ENCODE data around the gene RAB1B.
A peak's percentile ranks its signal among the peaks of the same experiment; 100 is the strongest.
"Not testable (repeated sequence)": the region's sequence is repeated elsewhere in the genome, so short reads cannot be mapped to it uniquely, and the experiment has no call there.

RAB1B gene

GRCh38 chr11:66267379-66268243 lies 828 bp upstream of the RAB1B start:
- no peak for DNase-seq

- no peak for DNase-seq
These were observed 790 bp downstream of the RAB1B start for GRCh38 chr11:66268952-66269905.

GRCh38 chr11:66271816-66272215 lies 3.4 kb downstream of the RAB1B start:
- DNase-seq: no peak

GRCh38 chr11:66272596-66272995 lies 4.2 kb downstream of the RAB1B start:
- DNase-seq: peak; percentile 78

- no peak for DNase-seq
These were observed 5.8 kb downstream of the RAB1B start for GRCh38 chr11:66274219-66274618.

- no peak for DNase-seq
These were observed 7.0 kb downstream of the RAB1B start for GRCh38 chr11:66275396-66275795.

GRCh38 chr11:66275984-66276612 lies 7.7 kb downstream of the RAB1B start:
- DNase-seq: no peak

GRCh38 chr11:66276619-66277018 lies 8.2 kb downstream of the RAB1B start:
- not testable (repeated sequence) for DNase-seq

- DNase-seq: not testable (repeated sequence)
These were observed 8.6 kb downstream of the RAB1B start for GRCh38 chr11:66277064-66277463.

GRCh38 chr11:66277471-66278362 lies 9.3 kb downstream of the RAB1B start, which contains the start of gene CNIH2:
Gene CNIH2, plus strand, starts transcription at chr11:66278175. Its CDS starts 282 bp downstream, at chr11:66278457.
- DNase-seq: no peak

- no peak for DNase-seq
These were observed 10.1 kb downstream of the RAB1B start for GRCh38 chr11:66278363-66279091.

GRCh38 chr11:66279092-66279734 lies 10.8 kb downstream of the RAB1B start:
- DNase-seq: no peak

GRCh38 chr11:66280428-66280827 lies 12.0 kb downstream of the RAB1B start:
- DNase-seq: no peak

- DNase-seq: no peak
These were observed 12.6 kb downstream of the RAB1B start for GRCh38 chr11:66281001-66281400.

- no peak for DNase-seq
These were observed 13.5 kb downstream of the RAB1B start for GRCh38 chr11:66281776-66282467.

- DNase-seq: peak; percentile 96
These were observed 14.3 kb downstream of the RAB1B start for GRCh38 chr11:66282468-66283455.

GRCh38 chr11:66283461-66284105 lies 15.1 kb downstream of the RAB1B start:
- no peak for DNase-seq

- DNase-seq: no peak
These were observed 16.2 kb downstream of the RAB1B start for GRCh38 chr11:66284526-66285078.

Measured in NK-92 treated with Interleukin-12 subunit alpha and Interleukin-12 subunit beta, amount 100 ng/mL, for 24 hours (cell line).